GM18507 (cell line): ENCODE data around the gene NPR2.
A peak's percentile ranks its signal among the peaks of the same experiment; 100 is the strongest.

Source experiments
- DNase-seq: peaks from one replicate; pipeline ENCODE4 v3.0.0; 2011; ENCODE audit warnings: low read depth; ENCODE audit not compliant: insufficient read length; ENCODE audit errors: extremely low spot score
- FAIRE-seq: peaks from 2 replicates; lab custom pipeline; 2011; peaks lifted over from hg19 to GRCh38; lab: Jason Lieb, UNC

Gene NPR2

GRCh38 chr9:35795695-35796094, 4.3 kb downstream of the NPR2 start:
- DNase-seq (no peak), FAIRE-seq (no peak)

GRCh38 chr9:35797311-35798109, 6.1 kb downstream of the NPR2 start:
- no peak for FAIRE-seq
- DNase-seq = no peak

GRCh38 chr9:35798658-35799374, 7.4 kb downstream of the NPR2 start:
- no peak for DNase-seq
- FAIRE-seq = peak; percentile 47

DNA sequence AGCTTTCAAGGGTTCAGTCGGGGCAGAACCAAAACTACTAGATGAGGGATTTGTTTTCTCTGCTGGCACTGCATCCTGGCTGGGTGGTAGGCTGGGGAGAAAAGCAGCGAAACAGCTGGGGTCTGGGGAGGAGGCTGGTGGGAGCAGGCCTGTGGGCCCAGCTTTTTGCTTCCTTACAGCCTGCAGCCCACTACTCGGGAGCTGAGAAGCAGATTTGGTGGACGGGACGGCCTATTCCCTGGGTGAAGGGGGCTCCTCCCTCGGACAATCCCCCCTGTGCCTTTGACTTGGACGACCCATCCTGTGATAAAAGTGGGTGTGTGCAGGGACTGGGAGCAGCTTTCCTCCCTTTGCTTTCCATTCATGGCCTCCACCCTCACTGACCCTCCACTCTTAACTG, 9.1 kb downstream of the NPR2 start:
- no peak for DNase-seq
- FAIRE-seq = no peak

- no peak for DNase-seq
- no peak for FAIRE-seq
Observed at GRCh38 chr9:35801328-35802128, 10.1 kb downstream of the NPR2 start.

- DNase-seq (no peak), FAIRE-seq (no peak)
Observed at GRCh38 chr9:35806101-35806500, 14.7 kb downstream of the NPR2 start.

DNA sequence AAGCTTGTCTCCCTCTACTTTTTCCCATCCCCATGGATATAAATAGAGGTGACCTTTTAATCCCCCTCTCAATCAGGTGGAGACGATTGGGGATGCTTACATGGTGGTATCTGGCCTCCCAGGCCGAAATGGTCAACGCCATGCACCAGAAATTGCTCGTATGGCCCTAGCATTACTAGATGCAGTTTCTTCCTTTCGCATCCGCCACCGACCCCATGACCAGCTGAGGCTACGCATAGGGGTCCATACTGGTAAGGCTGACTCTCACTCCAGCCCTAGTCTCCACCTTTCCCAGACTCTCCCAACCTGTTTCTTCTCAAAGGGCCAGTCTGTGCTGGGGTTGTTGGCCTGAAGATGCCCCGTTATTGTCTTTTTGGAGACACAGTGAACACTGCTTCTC, 17.0 kb downstream of the NPR2 start:
- FAIRE-seq = no peak

DNA sequence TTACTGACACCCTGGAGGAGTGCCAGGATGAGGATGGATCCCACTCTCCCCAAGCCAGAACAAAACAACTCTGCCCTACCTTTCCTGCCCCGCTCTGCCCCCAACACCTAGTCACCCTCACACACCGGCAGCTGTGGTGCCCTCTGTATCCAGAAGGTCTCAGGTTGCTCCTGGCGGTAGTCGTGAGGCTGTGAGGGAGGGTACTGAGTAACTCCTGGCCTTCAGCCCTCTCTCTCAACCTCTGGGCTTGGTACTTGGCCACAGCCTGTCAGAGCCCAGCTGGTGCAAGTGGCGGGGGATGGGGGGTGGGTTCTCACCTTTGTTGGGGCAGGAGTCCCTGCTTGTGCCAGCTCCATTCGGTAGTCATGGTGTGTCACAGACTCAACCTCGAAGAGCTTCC, 18.7 kb downstream of the NPR2 start:
- no peak for FAIRE-seq
- DNase-seq = no peak

More for the DNA sequence above, 17.0 kb downstream of the NPR2 start:
- DNase-seq = no peak

DNA sequence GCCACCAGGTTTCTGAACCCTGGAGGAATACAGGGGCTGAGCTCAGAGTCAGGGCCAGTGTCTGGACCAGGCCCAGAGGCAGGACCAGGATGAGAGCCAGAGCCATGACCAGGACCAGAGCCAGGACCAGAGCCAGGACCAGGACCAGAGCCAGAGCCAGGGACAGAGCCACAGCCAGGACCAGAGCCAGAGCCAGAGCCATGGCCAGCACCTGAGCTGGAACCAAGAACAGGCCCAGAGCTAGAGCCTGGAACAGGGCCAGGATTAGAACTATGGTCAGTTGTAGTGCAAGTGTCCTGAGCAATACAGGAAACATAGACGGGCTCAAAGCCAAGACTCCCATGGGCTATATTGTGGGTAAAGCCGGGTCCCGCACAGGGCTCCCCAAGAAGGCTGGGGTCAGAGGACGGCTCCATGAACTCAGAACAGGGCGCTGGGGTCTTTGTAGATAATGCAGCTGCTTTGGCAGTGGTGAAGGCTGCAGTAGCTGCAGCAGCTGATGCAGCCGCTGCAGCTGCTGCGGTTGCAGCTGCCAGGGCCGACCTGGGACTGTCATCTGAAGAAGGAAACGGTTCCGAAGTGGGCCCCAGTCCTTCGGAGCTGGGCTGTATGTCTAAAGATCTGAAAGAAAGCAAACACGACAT, 20.1 kb downstream of the NPR2 start:
- FAIRE-seq (no peak), DNase-seq (no peak)

DNA sequence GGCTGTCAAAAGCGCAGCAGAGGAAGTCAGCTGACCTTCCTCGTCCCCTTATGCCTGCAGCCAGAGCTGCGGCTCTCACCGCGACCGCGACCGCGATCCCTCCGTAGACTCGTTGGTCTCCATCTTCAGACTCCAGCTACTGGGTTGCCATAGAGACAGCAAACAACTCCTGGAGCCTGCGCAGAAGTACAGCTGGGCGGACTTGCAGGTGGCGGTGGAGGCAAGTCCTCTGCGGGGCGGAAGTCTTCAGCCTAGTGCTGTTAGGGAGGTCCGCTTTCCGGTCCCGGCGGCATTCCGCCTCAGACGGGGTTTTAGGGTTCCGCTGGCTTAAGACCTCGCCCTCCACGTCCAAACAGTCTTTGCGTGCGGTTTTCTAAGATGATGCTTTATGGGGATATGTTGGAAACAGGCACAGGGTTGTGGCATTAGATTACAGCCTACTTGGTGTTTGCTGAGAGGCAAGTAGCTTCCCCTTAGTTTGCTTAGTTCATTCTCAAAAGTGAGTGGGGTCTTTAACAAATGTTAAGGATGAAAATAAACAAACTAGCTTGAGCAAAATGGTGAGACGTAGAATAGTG, 20.7 kb downstream of the NPR2 start, which contains the start of gene SPAG8:
Gene SPAG8, minus strand, starts transcription at position 238 of the 578 bp plus-strand sequence. Its CDS starts 115 bp downstream, at position 123.
- DNase-seq = peak; percentile 91
- FAIRE-seq = peak; percentile 99

DNA sequence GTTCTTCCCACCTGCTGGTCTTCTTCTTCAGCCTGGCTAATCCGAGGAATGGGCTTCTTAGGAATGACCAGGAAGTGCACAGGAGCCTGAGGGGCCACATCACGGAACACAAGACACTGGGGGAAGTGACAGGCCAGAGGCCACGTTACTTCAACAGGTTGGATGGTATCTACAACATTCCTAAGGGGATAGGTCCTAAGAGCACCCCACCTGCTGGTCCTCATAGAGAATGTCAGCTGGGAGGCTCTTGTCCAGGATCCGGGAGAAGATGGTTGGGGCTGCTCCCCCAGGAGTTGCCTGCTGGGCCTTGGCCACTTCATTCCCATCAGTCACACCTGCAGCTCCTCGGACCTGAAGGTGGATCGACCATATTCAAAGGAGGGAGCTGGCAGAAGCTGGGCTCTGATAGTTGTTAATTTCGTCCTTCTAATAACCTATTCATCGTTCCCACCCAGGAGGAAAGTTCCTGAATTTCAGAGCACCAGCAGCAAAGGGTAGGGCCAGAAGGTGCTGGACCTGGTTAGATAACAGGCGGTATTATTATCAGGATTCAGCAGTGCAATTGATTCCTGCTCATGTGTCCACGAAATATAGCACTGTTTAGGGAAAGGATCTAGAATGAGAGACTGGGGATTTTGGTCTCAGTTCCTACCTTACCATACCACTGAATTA, 22.2 kb downstream of the NPR2 start:
- FAIRE-seq (no peak), DNase-seq (no peak)

DNA sequence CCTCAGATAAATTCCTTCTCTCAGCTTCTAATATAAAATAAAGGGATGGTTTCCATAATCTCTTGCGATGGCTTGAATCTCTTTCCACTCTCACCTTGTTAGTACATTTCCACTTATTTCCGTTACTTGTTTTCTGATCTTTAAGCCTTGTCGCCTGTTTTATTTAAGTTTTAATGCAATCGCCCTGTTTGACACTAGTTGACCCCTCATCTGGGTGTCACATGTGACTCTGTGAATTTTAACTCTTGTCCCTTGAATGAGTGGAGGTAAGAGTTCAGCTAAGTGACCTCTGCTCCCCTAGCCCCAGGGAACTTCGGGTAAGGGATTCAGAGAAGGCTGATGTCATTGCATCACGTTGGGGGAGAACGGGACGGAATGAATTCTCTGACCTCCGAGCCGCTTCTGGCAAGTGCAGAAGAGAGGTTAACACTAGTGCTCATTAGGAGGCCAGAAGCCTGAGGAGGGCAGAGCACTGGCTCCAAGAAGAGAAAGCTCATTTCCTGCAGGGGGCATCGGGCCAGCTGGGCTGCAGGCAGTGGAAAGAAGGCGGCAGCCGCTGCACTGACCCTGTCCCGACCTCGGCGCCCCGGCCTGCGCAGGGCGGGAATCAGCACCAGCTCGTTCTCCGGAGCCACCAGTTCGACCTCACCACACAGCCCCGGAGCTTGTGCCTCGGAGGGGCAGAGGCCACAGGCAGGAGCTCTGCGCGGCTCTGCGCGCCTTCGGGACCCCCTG, 22.9 kb downstream of the NPR2 start:
- FAIRE-seq = peak; percentile 81
- DNase-seq = no peak

- DNase-seq (peak; percentile 95), FAIRE-seq (peak; percentile 99)
Observed at GRCh38 chr9:35814841-35815543, 23.6 kb downstream of the NPR2 start, which contains the start of gene HINT2. Gene HINT2 (minus strand): TSS chr9:35815042. CDS start chr9:35814979, 63 bp downstream.

- no peak for DNase-seq
Observed at GRCh38 chr9:35816708-35817107, 25.3 kb downstream of the NPR2 start.

DNA sequence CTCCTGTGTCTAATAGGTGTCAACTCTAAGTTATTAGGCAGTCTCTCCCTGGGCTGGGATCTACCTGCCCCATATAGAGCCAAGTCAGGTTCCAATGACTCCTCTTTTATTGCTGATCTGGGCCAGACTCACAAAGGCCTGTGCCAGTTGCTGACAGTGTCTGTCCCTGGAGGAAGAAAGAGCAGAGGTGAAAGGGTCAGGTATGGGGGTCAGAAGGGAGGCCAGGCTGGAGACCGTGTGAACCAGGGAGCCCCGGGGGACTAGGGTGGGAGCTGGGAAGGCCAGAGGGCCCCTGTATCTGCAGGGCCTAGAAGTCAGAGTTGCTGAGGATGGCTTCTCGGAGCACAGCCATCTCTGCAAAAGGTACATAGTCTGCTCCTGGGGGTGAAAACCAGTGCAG, 26.9 kb downstream of the NPR2 start:
- FAIRE-seq (no peak), DNase-seq (no peak)

More at GRCh38 chr9:35816708-35817107, 25.3 kb downstream of the NPR2 start:
- FAIRE-seq = no peak

DNA sequence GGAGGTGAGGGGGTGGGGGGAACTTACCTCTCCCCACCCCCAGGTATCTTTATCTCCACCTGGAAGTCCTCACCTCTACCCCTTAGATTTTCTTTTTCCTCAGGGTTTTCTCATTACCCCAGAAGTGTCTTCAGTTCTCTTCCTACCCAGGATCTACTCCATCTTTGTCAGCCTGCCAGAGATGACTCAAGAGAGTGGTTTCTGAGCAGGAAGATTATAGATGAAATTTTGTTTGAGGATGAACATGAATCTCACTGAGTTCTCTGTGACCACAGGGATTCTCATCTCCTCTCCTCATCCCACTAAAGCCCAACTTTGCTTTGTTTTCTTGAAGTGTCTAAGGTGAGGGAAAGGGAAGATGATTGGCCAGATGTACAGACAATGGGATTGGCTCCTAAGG, 28.7 kb downstream of the NPR2 start:
- FAIRE-seq = no peak
- DNase-seq = no peak

- no peak for FAIRE-seq
Observed at GRCh38 chr9:35822926-35823325, 31.5 kb downstream of the NPR2 start.

More at GRCh38 chr9:35822926-35823325, 31.5 kb downstream of the NPR2 start:
- no peak for DNase-seq
